Spleen (tissue), 11 donors: ENCODE results near the gene PALLD. TPM values are rescaled to one million over a fixed set of nuclear protein-coding genes. Genes with fewer than 3 reads are reported as not detected.
A peak's percentile ranks its signal among the peaks of the same experiment; 100 is the strongest.

Source experiments
- DNase-seq: peaks from one replicate; pipeline ENCODE4 v3.0.0-alpha.2; 2020
- H3K27ac ChIP-seq, 8 donors: fragments of 200-600 bp; sonication (generic) in 7 of 8; 1 replicate in 4 of 8; 2 replicates in 4 of 8; pipeline versions ENCODE4 v1.5.0 to v1.8.0; 2016 to 2021; ENCODE audit warnings: inconsistent platforms in 4 of 8, mild to moderate bottlenecking in 4 of 8, moderate library complexity in 1 of 8
- H3K27me3 ChIP-seq, 7 donors: fragments of 200-600 bp; sonication (generic) in 6 of 7; replicated peaks in 1 of 7; 1 replicate in 4 of 7; 2 replicates in 3 of 7; pipeline versions ENCODE4 v1.5.0 to v1.8.0; 2016 to 2021; ENCODE audit warnings: inconsistent platforms in 3 of 7, mild to moderate bottlenecking in 1 of 7
- H3K36me3 ChIP-seq, 6 donors: fragments of 200-600 bp; sonication (generic) in 5 of 6; 1 replicate in 4 of 6; 2 replicates in 2 of 6; pipeline versions ENCODE4 v1.5.0 to v1.8.0; 2016 to 2021; ENCODE audit warnings: inconsistent platforms in 2 of 6
- H3K4me1 ChIP-seq, 6 donors: fragments of 200-600 bp; sonication (generic) in 5 of 6; 1 replicate in 3 of 6; 2 replicates in 3 of 6; pipeline versions ENCODE4 v1.5.0 to v1.8.0; 2016 to 2021; ENCODE audit warnings: inconsistent platforms in 3 of 6
- H3K4me3 ChIP-seq, 8 donors: fragments of 200-600 bp; sonication (generic) in 7 of 8; 1 replicate in 4 of 8; 2 replicates in 4 of 8; pipeline versions ENCODE4 v1.5.0 to v1.8.0; 2016 to 2021; ENCODE audit warnings: inconsistent platforms in 4 of 8, mild to moderate bottlenecking in 4 of 8, moderate library complexity in 2 of 8
- H3K9me3 ChIP-seq, 8 donors: fragments of 200-600 bp; sonication (generic) in 7 of 8; 1 replicate in 4 of 8; 2 replicates in 4 of 8; pipeline versions ENCODE4 v1.5.0 to v1.8.0; 2016 to 2021; ENCODE audit warnings: inconsistent platforms in 4 of 8
- CTCF ChIP-seq, 11 experiments: fragments of 200-600 bp in 7 of 11; fragments of 450-650 bp in 4 of 11; sonication (generic) in 4 of 11; IDR thresholded peaks in 8 of 11; conservative IDR thresholded peaks in 3 of 11; 1 replicate in 7 of 11; 2 replicates in 4 of 11; pipeline versions ENCODE4 v1.4.0 to v1.8.0; 2016 to 2021; ENCODE audit warnings: antibody characterized with exemption in 11 of 11, inconsistent platforms in 4 of 11, mild to moderate bottlenecking in 1 of 11
- POLR2A ChIP-seq, 3 donors: fragments of 450-650 bp; IDR thresholded peaks; one replicate each; pipeline ENCODE4 v1.5.1; 2017; ENCODE audit warnings: antibody characterized with exemption in 3 of 3, mild to moderate bottlenecking in 1 of 3
- POLR2AphosphoS5 ChIP-seq, 3 donors: sonication (generic); formaldehyde crosslinking; IDR thresholded peaks; one replicate each; pipeline ENCODE4 v1.5.1; 2017; ENCODE audit warnings: antibody characterized with exemption in 3 of 3
- WGBS, 5 donors: extraction: QIAGEN DNeasy Blood & Tissue Kit in 3 of 5; methylation state at CpG; one replicate each; pipeline versions ENCODE4 v1.1.5 to v1.1.7; 2013 to 2018; 5-methylcytosine and 5-hydroxymethylcytosine counted together
- intact Hi-C: fragments of 100-400 bp; cut with DNase I; formaldehyde crosslinking; loops from one replicate; pipeline ENCODE4 v1.15.0; 2023; ENCODE audit warnings: low total_unique reads
- polyA plus RNA-seq, 3 donors: library from polyadenylated mRNA; stranded (reverse); fragments of 200-250 nt; gene quantifications; one replicate each; pipeline ENCODE4 v1.2.1, GENCODE V29; 2013
- total RNA-seq, 7 donors: library from RNA; depleted of rRNA in 3 of 7; stranded (reverse); fragments of >200 nt in 3 of 7; fragmentation: NEBNext Ultra II Directional in 4 of 7; extraction: Animal tissue kit (Norgen Biotek cat#: 25700) in 4 of 7; gene quantifications; one replicate each; pipeline versions ENCODE4 v1.1.0 to v1.2.1, GENCODE V29; 2016 to 2021
- donor health status: healthy with polysubstance abuse.
- donor health status: DM: no; HTN: no; CAD: no; lungs with moderate emphysema.
- donor health status: DM: no; HTN: no; CAD: no.
- donor health status: Bipolar disorder and iron deficiency.
- donor health status: healthy.
- donor health status: DM: no; HTN: no; CAD: no.
- donor health status: DM: yes; HTN: yes; CAD: no.

The PALLD gene
- total and polyA plus RNA-seq, 10 donors: 24.3 to 228 (median 142) TPM

DNA sequence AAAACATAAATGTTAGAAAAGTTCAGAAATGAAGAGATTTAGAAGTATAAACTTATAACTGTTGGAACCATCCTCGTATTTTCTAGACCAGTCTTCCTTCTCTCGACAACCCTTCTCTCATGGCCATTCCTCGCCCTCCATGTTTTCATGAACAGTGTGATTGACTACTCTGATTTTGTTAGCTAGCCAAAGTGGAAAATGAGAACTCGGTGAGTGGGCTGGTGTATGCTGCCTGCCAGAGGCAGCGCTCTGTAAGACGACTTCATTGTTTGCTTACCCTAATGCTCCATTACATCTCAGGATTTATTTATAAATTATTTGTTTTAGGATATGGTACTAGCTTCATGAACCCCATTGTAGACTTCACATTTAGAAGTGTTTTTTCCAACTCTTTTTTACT, 360.2 kb downstream of the PALLD start:
- DNase-seq: no peak
- peak overlapping the region in 4 of 8 donors; percentile 4 to 49 (median 10) for H3K27ac ChIP-seq
- H3K4me1 ChIP-seq: peaks cover 8 to 44% (median 17%) of the 10 kb centered on the region in 6 donors
- no peaks in the 10 kb centered on the region for H3K36me3 ChIP-seq
- intact Hi-C loops: no loop called here
- no peaks in the 10 kb centered on the region for H3K27me3 ChIP-seq
- H3K9me3 ChIP-seq: no peaks in the 10 kb centered on the region
- no peak overlapping the region for H3K4me3 ChIP-seq
- WGBS, 5 donors: 89 to 97% (median 91%) methylated on average over 6 of the region's 6 CpGs
- no peak for TF ChIP-seq CTCF (IDR thresholded peaks at IDR 0.05 in 8 of 11, conservative IDR thresholded peaks at IDR 0.05 in 3 of 11)
- TF ChIP-seq POLR2AphosphoS5 (IDR thresholded peaks at IDR 0.05): no peak
- TF ChIP-seq POLR2A (IDR thresholded peaks at IDR 0.05): no peak

DNA sequence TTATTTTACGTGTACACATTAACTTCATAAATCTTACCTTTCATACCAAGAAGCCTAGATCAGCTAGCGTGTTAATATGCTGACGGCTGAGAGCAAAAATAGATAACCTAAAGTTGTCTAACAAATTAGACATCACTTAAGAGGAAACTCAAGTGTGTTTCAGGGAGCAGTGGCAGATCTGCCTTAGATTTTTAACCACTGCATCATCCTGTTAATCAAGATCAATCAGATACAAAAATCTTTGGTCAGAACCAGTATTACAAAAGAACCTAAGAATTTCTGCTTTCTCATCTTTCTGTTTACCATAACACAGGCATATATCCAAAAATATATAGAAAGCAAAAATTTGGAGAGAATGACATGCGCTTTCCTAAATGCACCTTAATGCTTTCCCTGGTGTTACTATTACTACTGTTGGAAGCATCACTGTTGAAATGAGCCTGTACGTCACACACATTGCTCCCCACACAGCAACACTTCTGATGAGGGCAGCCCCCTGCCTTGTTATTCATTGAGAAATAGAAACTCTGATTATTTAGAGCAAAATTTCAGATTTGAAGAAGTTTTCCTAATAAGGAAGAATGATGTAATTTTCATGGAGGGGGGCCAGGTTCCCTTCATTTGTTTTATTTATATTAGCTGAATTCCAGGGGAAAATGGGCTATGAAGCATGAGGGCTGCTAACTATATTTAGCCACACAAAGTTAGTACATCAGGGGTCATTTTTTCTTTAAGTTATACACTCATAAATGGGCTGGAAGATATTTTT, 360.9 kb downstream of the PALLD start:
- 86 to 93% (median 91%) methylated on average over 5 of the region's 5 CpGs for WGBS, 5 donors
- peak overlapping the region in 2 of 8 donors; percentile 22 to 49 for H3K27ac ChIP-seq
- TF ChIP-seq CTCF (IDR thresholded peaks at IDR 0.05 in 8 of 11, conservative IDR thresholded peaks at IDR 0.05 in 3 of 11) (no peak), POLR2A (IDR thresholded peaks at IDR 0.05) (no peak), POLR2AphosphoS5 (IDR thresholded peaks at IDR 0.05) (no peak)
- DNase-seq: no peak
- H3K9me3 ChIP-seq: no peaks in the 10 kb centered on the region
- H3K36me3 ChIP-seq: no peaks in the 10 kb centered on the region
- intact Hi-C loops: no loop called here
- no peaks in the 10 kb centered on the region for H3K27me3 ChIP-seq
- H3K4me1 ChIP-seq: peaks cover 8 to 44% (median 17%) of the 10 kb centered on the region in 6 donors
- H3K4me3 ChIP-seq: no peak overlapping the region

GRCh38 chr4:168859100-168859499, 362.2 kb downstream of the PALLD start:
- DNase-seq: no peak
- H3K4me1 ChIP-seq: peaks cover 0 to 38% (median 10%) of the 10 kb centered on the region in 6 donors
- no peak for TF ChIP-seq CTCF (IDR thresholded peaks at IDR 0.05 in 8 of 11, conservative IDR thresholded peaks at IDR 0.05 in 3 of 11)
- TF ChIP-seq POLR2AphosphoS5 (IDR thresholded peaks at IDR 0.05): no peak
- TF ChIP-seq POLR2A (IDR thresholded peaks at IDR 0.05): no peak
- peak overlapping the region in 3 of 8 donors; percentile 28 to 49 (median 36) for H3K27ac ChIP-seq
- peaks cover 0 to 4% (median 0%) of the 10 kb centered on the region in 6 donors for H3K36me3 ChIP-seq
- H3K27me3 ChIP-seq: no peaks in the 10 kb centered on the region
- 77 to 89% (median 83%) methylated on average over 7 of the region's 7 CpGs for WGBS, 5 donors
- no peak overlapping the region for H3K4me3 ChIP-seq
- no peaks in the 10 kb centered on the region for H3K9me3 ChIP-seq
- intact Hi-C loops: no loop called here

- DNase-seq: no peak
- peak overlapping the region in 5 of 8 donors; percentile 10 to 44 (median 28) for H3K27ac ChIP-seq
- peaks cover 0 to 4% (median 0%) of the 10 kb centered on the region in 6 donors for H3K36me3 ChIP-seq
- H3K27me3 ChIP-seq: no peaks in the 10 kb centered on the region
- TF ChIP-seq CTCF (IDR thresholded peaks at IDR 0.05 in 8 of 11, conservative IDR thresholded peaks at IDR 0.05 in 3 of 11) (no peak), POLR2A (IDR thresholded peaks at IDR 0.05) (no peak), POLR2AphosphoS5 (IDR thresholded peaks at IDR 0.05) (no peak)
- H3K4me3 ChIP-seq: no peak overlapping the region
- WGBS, 5 donors: 70 to 83% (median 75%) methylated on average over 9 of the region's 9 CpGs
- intact Hi-C loops: no loop called here
- peaks cover 0 to 35% (median 6%) of the 10 kb centered on the region in 6 donors for H3K4me1 ChIP-seq
- no peaks in the 10 kb centered on the region for H3K9me3 ChIP-seq
Measured at GRCh38 chr4:168859888-168860694, 363.2 kb downstream of the PALLD start.
